SH-SY5Y (cell line): ENCODE data around the gene PGK1.

ENCODE experiments used
- GATA2 ChIP-seq: IDR thresholded peaks from 2 replicates; pipeline ENCODE4 v1.6.1; 2011; ENCODE audit warnings: mild to moderate bottlenecking, low read depth, low read length
- GATA3 ChIP-seq: IDR thresholded peaks from 2 replicates; pipeline ENCODE4 v1.6.1; 2011; ENCODE audit warnings: low read depth, mild to moderate bottlenecking, low read length, moderate library complexity

- no peak for TF ChIP-seq GATA2
- TF ChIP-seq GATA3: no peak
Measured at GRCh38 chrX:78066110-78066509, 37.9 kb upstream of the PGK1 start.
